Breast epithelium (tissue), 4 donors: ENCODE results near the gene PLXNA3. TPM values are rescaled to one million over a fixed set of nuclear protein-coding genes. Genes with fewer than 3 reads are reported as not detected.

Experiments
- DNase-seq, 2 donors: peaks; one replicate each; pipeline ENCODE4 v3.0.0-alpha.2; 2019; ENCODE audit warnings: low spot score in 2 of 2
- H3K27ac ChIP-seq, 2 donors: fragments of 200-600 bp; sonication (generic) in 1 of 2; one replicate each; pipeline ENCODE4 v1.5.1; 2016 to 2019; ENCODE audit warnings: mild to moderate bottlenecking in 1 of 2
- H3K27me3 ChIP-seq, 2 donors: fragments of 200-600 bp; sonication (generic) in 1 of 2; one replicate each; pipeline versions ENCODE4 v1.5.1 to v1.6.0; 2017 to 2019; ENCODE audit warnings: control low read depth in 1 of 2, mild to moderate bottlenecking in 1 of 2
- H3K36me3 ChIP-seq: fragments of 200-600 bp; one replicate; pipeline ENCODE4 v1.5.1; 2019
- H3K4me1 ChIP-seq, 2 donors: fragments of 200-600 bp; sonication (generic); one replicate each; pipeline ENCODE4 v1.5.1; 2016 to 2019; ENCODE audit warnings: control low read depth in 1 of 2
- H3K4me3 ChIP-seq, 3 donors: fragments of 200-600 bp; sonication (generic); 1 replicate in 2 of 3; 2 replicates in 1 of 3; pipeline ENCODE4 v1.5.1; 2016 to 2019; ENCODE audit warnings: mild to moderate bottlenecking in 3 of 3, moderate library complexity in 2 of 3
- H3K9me3 ChIP-seq, 2 donors: fragments of 200-600 bp; sonication (generic) in 1 of 2; one replicate each; pipeline ENCODE4 v1.5.1; 2016 to 2019; ENCODE audit warnings: control low read depth in 1 of 2
- CTCF ChIP-seq, 3 donors: fragments of 450-650 bp; IDR thresholded peaks; one replicate each; pipeline ENCODE4 v1.5.1; 2016 to 2017; ENCODE audit warnings: antibody characterized with exemption in 3 of 3, mild to moderate bottlenecking in 3 of 3, moderate library complexity in 3 of 3
- POLR2A ChIP-seq: fragments of 450-650 bp; IDR thresholded peaks from one replicate; pipeline ENCODE4 v1.6.1; 2016; ENCODE audit warnings: antibody characterized with exemption, mild to moderate bottlenecking, moderate library complexity
- POLR2AphosphoS5 ChIP-seq, 3 donors: sonication (generic); formaldehyde crosslinking; IDR thresholded peaks; one replicate each; pipeline ENCODE4 v1.6.1; 2017; ENCODE audit warnings: antibody characterized with exemption in 3 of 3
- intact Hi-C: fragments of 100-400 bp; cut with DNase I; formaldehyde crosslinking; loops from one replicate; pipeline ENCODE4 v1.15.1; 2023; ENCODE audit warnings: low total_unique reads
- total RNA-seq, 3 donors: library from RNA; depleted of rRNA; stranded (reverse); fragments of >200 nt; gene quantifications; one replicate each; pipeline ENCODE4 v1.1.0, GENCODE V29; 2016

The PLXNA3 gene
- total RNA-seq, 3 donors from 2014 or later = 6.1 to 10.8 (median 10.1) TPM

GRCh38 chrX:154488336-154489075 is 30.4 kb downstream of the PLXNA3 start:
- peaks cover 0 to 24% of the 10 kb centered on the region in 2 donors for H3K27me3 ChIP-seq
- H3K36me3 ChIP-seq = no peaks in the 10 kb centered on the region
- H3K9me3 ChIP-seq = no peaks in the 10 kb centered on the region
- DNase-seq = no peak
- no peak for TF ChIP-seq POLR2A
- no peak for TF ChIP-seq POLR2AphosphoS5 (IDR thresholded peaks at IDR 0.05)
- TF ChIP-seq CTCF (IDR thresholded peaks at IDR 0.05) = no peak
- peaks cover 0 to 7% of the 10 kb centered on the region in 2 donors for H3K4me1 ChIP-seq
- intact Hi-C loops = no loop called here
- no peak overlapping the region for H3K4me3 ChIP-seq
- peak overlapping the region in 1 of 2 donors; percentile 99 for H3K27ac ChIP-seq

- H3K4me3 ChIP-seq = peak overlapping the region; percentile 59 to 83 (median 69)
- intact Hi-C loops = no loop called here
- peak overlapping the region; percentile 92 to 99 for H3K27ac ChIP-seq
These were observed 31.1 kb downstream of the PLXNA3 start for GRCh38 chrX:154489182-154489581.

GRCh38 chrX:154490021-154490413 is 31.9 kb downstream of the PLXNA3 start:
- H3K4me1 ChIP-seq = peaks cover 0 to 7% of the 10 kb centered on the region in 2 donors
- H3K36me3 ChIP-seq = no peaks in the 10 kb centered on the region
- no peaks in the 10 kb centered on the region for H3K9me3 ChIP-seq
- DNase-seq = no peak
- intact Hi-C loops = no loop called here
- TF ChIP-seq CTCF (IDR thresholded peaks at IDR 0.05) (no peak), POLR2A (no peak), POLR2AphosphoS5 (IDR thresholded peaks at IDR 0.05) (no peak)
- peak overlapping the region; percentile 92 to 99 for H3K27ac ChIP-seq
- peak overlapping the region; percentile 59 to 83 (median 69) for H3K4me3 ChIP-seq
- H3K27me3 ChIP-seq = peaks cover 0 to 29% of the 10 kb centered on the region in 2 donors

More at GRCh38 chrX:154489182-154489581, 31.1 kb downstream of the PLXNA3 start:
- Histone ChIP-seq H3K36me3 (no peaks in the 10 kb centered on the region), H3K9me3 (no peaks in the 10 kb centered on the region), H3K4me1 (peaks cover 0 to 7% of the 10 kb centered on the region in 2 donors), H3K27me3 (peaks cover 0 to 23% of the 10 kb centered on the region in 2 donors)
- TF ChIP-seq POLR2A = no peak
- no peak for TF ChIP-seq POLR2AphosphoS5 (IDR thresholded peaks at IDR 0.05)
- no peak for TF ChIP-seq CTCF (IDR thresholded peaks at IDR 0.05)
- DNase-seq = no peak

GRCh38 chrX:154490414-154491083 is 32.5 kb downstream of the PLXNA3 start, which contains the start of gene SLC10A3:
Gene SLC10A3 (minus strand): TSS chrX:154490629. CDS start chrX:154488940, 1,689 bp downstream.
- Histone ChIP-seq H3K27me3 (peaks cover 0 to 29% of the 10 kb centered on the region in 2 donors), H3K9me3 (no peaks in the 10 kb centered on the region), H3K4me1 (peaks cover 0 to 7% of the 10 kb centered on the region in 2 donors), H3K4me3 (peak within 1 kb of the TSS; percentile 59 to 83 (median 69)), H3K27ac (peak within 1 kb of the TSS; percentile 92 to 99), H3K36me3 (no peaks in the 10 kb centered on the region)
- peak; percentile 90 for DNase-seq
- intact Hi-C loops = no loop called here
- TF ChIP-seq POLR2AphosphoS5 (IDR thresholded peaks at IDR 0.05) (peak; percentile 33 to 94 (median 80)), CTCF (IDR thresholded peaks at IDR 0.05) (no peak), POLR2A (peak; percentile 46)

- Histone ChIP-seq H3K4me1 (no peaks in the 10 kb centered on the region), H3K9me3 (no peaks in the 10 kb centered on the region), H3K27me3 (peaks cover 0 to 7% of the 10 kb centered on the region in 2 donors), H3K27ac (no peak overlapping the region), H3K36me3 (no peaks in the 10 kb centered on the region), H3K4me3 (no peak overlapping the region)
- TF ChIP-seq CTCF (IDR thresholded peaks at IDR 0.05) (no peak), POLR2AphosphoS5 (IDR thresholded peaks at IDR 0.05) (no peak), POLR2A (no peak)
- DNase-seq = no peak
- intact Hi-C loops = no loop called here
These were observed 36.6 kb downstream of the PLXNA3 start for GRCh38 chrX:154494715-154495114.
